SK-N-SH treated with all-trans-retinoic acid at 6 μM for 48 hours (cell line): Measurements from ENCODE around the gene HGD.

Source experiments
- ATAC-seq: fragments of 200-7000 bp; cut with Tn5 transposase; 3 replicates; pipeline ENCODE4 v1.9.1; 2020; ENCODE audit warnings: mild to moderate bottlenecking, moderate library complexity
- ARNTL ChIP-seq: fragments of 450-650 bp; formaldehyde crosslinking; IDR thresholded peaks from 2 replicates; pipeline ENCODE4 v1.5.0; 2020; ENCODE audit warnings: low read depth, mild to moderate bottlenecking, moderate library complexity, borderline replicate concordance
- BACH2 ChIP-seq: fragments of 250-450 bp; sonication (Bioruptor Pico); IDR thresholded peaks from 2 replicates; pipeline ENCODE4 v1.9.0; 2021; ENCODE audit warnings: mild to moderate bottlenecking, borderline replicate concordance
- CSDC2 ChIP-seq: fragments of 250-450 bp; sonication (Bioruptor Pico); IDR thresholded peaks from 2 replicates; pipeline ENCODE4 v1.5.0; 2020; ENCODE audit warnings: mild to moderate bottlenecking, moderate library complexity
- CSRNP3 ChIP-seq: fragments of 250-450 bp; sonication (Bioruptor Pico); IDR thresholded peaks from 2 replicates; pipeline ENCODE4 v1.5.1; 2021; ENCODE audit warnings: mild to moderate bottlenecking, moderate library complexity
- ESRRG ChIP-seq: fragments of 250-450 bp; sonication (Bioruptor Pico); IDR thresholded peaks from 2 replicates; pipeline ENCODE4 v1.6.1; 2021; ENCODE audit warnings: mild to moderate bottlenecking
- GLIS3 ChIP-seq: fragments of 250-450 bp; sonication (Bioruptor Pico); IDR thresholded peaks from 2 replicates; pipeline ENCODE4 v1.5.0; 2020; ENCODE audit warnings: mild to moderate bottlenecking, moderate library complexity
- PATZ1 ChIP-seq: fragments of 250-450 bp; sonication (Bioruptor Pico); IDR thresholded peaks from 2 replicates; pipeline ENCODE4 v1.8.0; 2020; ENCODE audit warnings: mild to moderate bottlenecking, moderate library complexity, borderline replicate concordance
- PPARA ChIP-seq: fragments of 250-450 bp; sonication (Bioruptor Pico); IDR thresholded peaks from 2 replicates; pipeline ENCODE4 v1.5.0; 2020; ENCODE audit warnings: mild to moderate bottlenecking, borderline replicate concordance
- RARB ChIP-seq: fragments of 250-450 bp; sonication (Bioruptor Pico); IDR thresholded peaks from 2 replicates; pipeline ENCODE4 v1.8.0; 2021; ENCODE audit warnings: mild to moderate bottlenecking, moderate library complexity
- SNAI2 ChIP-seq: fragments of 250-450 bp; sonication (Bioruptor Pico); IDR thresholded peaks from 2 replicates; pipeline ENCODE4 v1.5.0; 2020; ENCODE audit warnings: mild to moderate bottlenecking, moderate library complexity
- TCF4 ChIP-seq: fragments of 250-450 bp; sonication (Bioruptor Pico); IDR thresholded peaks from 2 replicates; pipeline ENCODE4 v1.8.0; 2021; ENCODE audit warnings: mild to moderate bottlenecking, moderate library complexity, borderline replicate concordance
- TOX ChIP-seq: fragments of 250-450 bp; sonication (Bioruptor Pico); IDR thresholded peaks from 2 replicates; pipeline ENCODE4 v1.8.0; 2021; ENCODE audit warnings: mild to moderate bottlenecking, moderate library complexity, borderline replicate concordance
- TSHZ2 ChIP-seq: fragments of 250-450 bp; sonication (Bioruptor Pico); IDR thresholded peaks from 2 replicates; pipeline ENCODE4 v1.5.0; 2020; ENCODE audit warnings: mild to moderate bottlenecking, moderate library complexity
- ZC3H10 ChIP-seq: fragments of 250-450 bp; sonication (Bioruptor Pico); IDR thresholded peaks from 2 replicates; pipeline ENCODE4 v1.5.1; 2021; ENCODE audit warnings: mild to moderate bottlenecking, moderate library complexity
- ZFP3 ChIP-seq: fragments of 250-450 bp; sonication (Bioruptor Pico); IDR thresholded peaks from 2 replicates; pipeline ENCODE4 v1.5.0; 2020; ENCODE audit warnings: mild to moderate bottlenecking, moderate library complexity
- ZFP30 ChIP-seq: fragments of 450-650 bp; formaldehyde crosslinking; IDR thresholded peaks from 2 replicates; pipeline ENCODE4 v1.5.0; 2022; ENCODE audit warnings: mild to moderate bottlenecking, moderate library complexity
- ZNF70 ChIP-seq: fragments of 450-650 bp; formaldehyde crosslinking; IDR thresholded peaks from 2 replicates; pipeline ENCODE4 v1.5.0; 2020; ENCODE audit warnings: mild to moderate bottlenecking, moderate library complexity
- ZNF8 ChIP-seq: fragments of 450-650 bp; formaldehyde crosslinking; IDR thresholded peaks from 2 replicates; pipeline ENCODE4 v1.5.0; 2020; ENCODE audit warnings: mild to moderate bottlenecking, moderate library complexity
- TF ChIP-seq, protein P1 (sequence below): fragments of 250-450 bp; sonication (Bioruptor Pico); IDR thresholded peaks from 2 replicates; pipeline ENCODE4 v1.5.1; 2020; ENCODE audit warnings: low read depth, mild to moderate bottlenecking, moderate library complexity

Gene HGD

GRCh38 chr3:120599211-120599610, 82.8 kb downstream of the HGD start:
- no peak for ATAC-seq
- TF ChIP-seq RARB (CRISPR knock-in tag) (no peak), TSHZ2 (CRISPR knock-in tag) (no peak)

- ATAC-seq = no peak
- TF ChIP-seq TOX (CRISPR knock-in tag) (no peak), CSRNP3 (CRISPR knock-in tag) (no peak), PATZ1 (CRISPR knock-in tag) (no peak), ARNTL (CRISPR knock-in tag) (no peak), ESRRG (CRISPR knock-in tag) (no peak), ZNF70 (no peak), TSHZ2 (CRISPR knock-in tag) (no peak), PPARA (CRISPR knock-in tag) (no peak), GLIS3 (CRISPR knock-in tag) (no peak), ZFP3 (CRISPR knock-in tag) (no peak)
Observed at GRCh38 chr3:120597445-120598049, 84.5 kb downstream of the HGD start.

GRCh38 chr3:120596853-120597223, 85.2 kb downstream of the HGD start:
- ATAC-seq = no peak
- no peak for TF ChIP-seq CSDC2
- no peak for TF ChIP-seq ARNTL (CRISPR knock-in tag)
- TF ChIP-seq ZFP30 = no peak
- no peak for TF ChIP-seq GLIS3 (CRISPR knock-in tag)
- TF ChIP-seq ESRRG (CRISPR knock-in tag) = no peak
- TF ChIP-seq BACH2 (CRISPR knock-in tag) = no peak
- no peak for TF ChIP-seq TCF4 (CRISPR knock-in tag)
- no peak for TF ChIP-seq ZC3H10 (CRISPR knock-in tag)
- no peak for TF ChIP-seq ZNF70
- TF ChIP-seq ZNF8 = no peak
- no peak for TF ChIP-seq PATZ1 (CRISPR knock-in tag)
- TF ChIP-seq, protein P1, sequence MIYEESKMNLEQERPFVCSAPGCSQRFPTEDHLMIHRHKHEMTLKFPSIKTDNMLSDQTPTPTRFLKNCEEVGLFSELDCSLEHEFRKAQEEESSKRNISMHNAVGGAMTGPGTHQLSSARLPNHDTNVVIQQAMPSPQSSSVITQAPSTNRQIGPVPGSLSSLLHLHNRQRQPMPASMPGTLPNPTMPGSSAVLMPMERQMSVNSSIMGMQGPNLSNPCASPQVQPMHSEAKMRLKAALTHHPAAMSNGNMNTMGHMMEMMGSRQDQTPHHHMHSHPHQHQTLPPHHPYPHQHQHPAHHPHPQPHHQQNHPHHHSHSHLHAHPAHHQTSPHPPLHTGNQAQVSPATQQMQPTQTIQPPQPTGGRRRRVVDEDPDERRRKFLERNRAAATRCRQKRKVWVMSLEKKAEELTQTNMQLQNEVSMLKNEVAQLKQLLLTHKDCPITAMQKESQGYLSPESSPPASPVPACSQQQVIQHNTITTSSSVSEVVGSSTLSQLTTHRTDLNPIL = no peak
- TF ChIP-seq TSHZ2 (CRISPR knock-in tag) = no peak
- no peak for TF ChIP-seq SNAI2 (CRISPR knock-in tag)
- TF ChIP-seq ZFP3 (CRISPR knock-in tag) = no peak
- TF ChIP-seq RARB (CRISPR knock-in tag) = no peak
- TF ChIP-seq TOX (CRISPR knock-in tag) = no peak
